OCI-LY3 (cell line): ENCODE measurements around the gene PBRM1.

Experiments
- H2AFZ ChIP-seq: fragments of 200-600, 300-600 bp; shearing (Covaris generic); 2 replicates; pipeline ENCODE4 v1.6.0; 2014; ENCODE audit warnings: antibody characterized with exemption, low read depth, low read length
- H3K27ac ChIP-seq: fragments of 200-600, 300-600 bp; sonication (generic); 2 replicates; pipeline ENCODE4 v1.5.1; 2014; ENCODE audit warnings: mild to moderate bottlenecking, low read length, moderate library complexity, mixed read lengths
- H3K27me3 ChIP-seq: fragments of 200-600, 300-600 bp; sonication (generic); 2 replicates; pipeline ENCODE4 v1.6.1; 2014; ENCODE audit warnings: low read depth, low read length, mixed read lengths
- H3K36me3 ChIP-seq: fragments of 200-600, 300-600 bp; sonication (generic); replicated peaks from 2 replicates; pipeline ENCODE3; 2014; ENCODE audit warnings: low read depth, low read length, mixed read lengths
- H3K4me1 ChIP-seq: fragments of 300-600, 200-600 bp; sonication (generic); 2 replicates; pipeline ENCODE4 v1.6.1; 2014; ENCODE audit warnings: low read length, mixed read lengths
- H3K4me2 ChIP-seq: fragments of 200-600, 300-600 bp; sonication (generic); 2 replicates; pipeline ENCODE4 v1.6.1; 2014; ENCODE audit warnings: low read length, mixed read lengths
- H3K4me3 ChIP-seq: fragments of 300-600, 200-600 bp; sonication (generic); 2 replicates; pipeline ENCODE4 v1.5.1; 2014; ENCODE audit warnings: antibody characterized with exemption, mild to moderate bottlenecking, low read length, moderate library complexity
- H3K79me2 ChIP-seq: fragments of 300-600, 200-600 bp; shearing (Covaris generic); 2 replicates; pipeline ENCODE4 v1.6.1; 2014; ENCODE audit warnings: mild to moderate bottlenecking, low read length, mixed read lengths
- H3K9ac ChIP-seq: fragments of 300-600, 200-600 bp; shearing (Covaris generic); 2 replicates; pipeline ENCODE4 v1.6.0; 2014; ENCODE audit warnings: mild to moderate bottlenecking, low read length, moderate library complexity
- H3K9me3 ChIP-seq: fragments of 200-600, 300-600 bp; shearing (Covaris generic); 2 replicates; pipeline ENCODE4 v1.6.1; 2014; ENCODE audit warnings: low read length, mixed read lengths; ENCODE audit not compliant: insufficient read depth
- H4K20me1 ChIP-seq: fragments of 200-600, 300-600 bp; sonication (generic); 2 replicates; pipeline ENCODE4 v1.6.1; 2016; ENCODE audit warnings: low read length, mixed read lengths; ENCODE audit not compliant: insufficient read depth
- CTCF ChIP-seq: fragments of 200-600, 300-600 bp; sonication (generic); IDR thresholded peaks from 2 replicates; pipeline ENCODE4 v1.5.1; 2014; ENCODE audit warnings: antibody characterized with exemption, low read length, low read depth
- EZH2phosphoT487 ChIP-seq: fragments of 200-600 bp; shearing (Covaris generic); IDR thresholded peaks from 2 replicates; pipeline ENCODE4 v1.6.1; 2018; ENCODE audit warnings: antibody characterized with exemption, mixed run types, low read depth

PBRM1 gene

DNA sequence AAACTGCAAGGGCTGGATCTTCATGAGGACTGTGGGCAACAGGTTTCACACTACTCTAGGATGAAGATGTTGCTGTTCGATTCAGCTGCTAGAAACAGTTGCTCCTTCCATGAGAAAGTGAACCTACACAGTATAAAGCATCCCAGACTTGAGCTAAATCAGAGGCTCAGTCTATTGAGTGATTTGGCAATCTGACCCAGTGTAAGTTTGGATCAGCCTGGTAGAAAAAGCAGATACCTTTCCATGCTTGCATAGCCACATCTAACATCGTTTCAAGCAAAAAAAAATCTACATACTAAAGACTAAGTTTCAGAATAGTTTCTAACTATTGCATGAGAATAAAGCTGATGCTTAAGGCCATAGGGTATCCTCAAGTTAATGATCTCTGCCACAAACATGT is 144.7 kb downstream of the PBRM1 start:
- H3K9ac ChIP-seq = no peak overlapping the region
- no peaks in the 10 kb centered on the region for H3K9me3 ChIP-seq
- peaks cover 10% of the 10 kb centered on the region for H3K4me1 ChIP-seq
- TF ChIP-seq CTCF (no peak), EZH2phosphoT487 (no peak)
- no peak overlapping the region for H3K4me3 ChIP-seq
- no peaks in the 10 kb centered on the region for H3K27me3 ChIP-seq
- no peak overlapping the region for H2AFZ ChIP-seq
- peaks cover 59% of the 10 kb centered on the region for H3K79me2 ChIP-seq
- H4K20me1 ChIP-seq = peaks cover 8% of the 10 kb centered on the region
- no peak overlapping the region for H3K4me2 ChIP-seq
- H3K27ac ChIP-seq = no peak overlapping the region
- H3K36me3 ChIP-seq = peaks cover 25% of the 10 kb centered on the region

DNA sequence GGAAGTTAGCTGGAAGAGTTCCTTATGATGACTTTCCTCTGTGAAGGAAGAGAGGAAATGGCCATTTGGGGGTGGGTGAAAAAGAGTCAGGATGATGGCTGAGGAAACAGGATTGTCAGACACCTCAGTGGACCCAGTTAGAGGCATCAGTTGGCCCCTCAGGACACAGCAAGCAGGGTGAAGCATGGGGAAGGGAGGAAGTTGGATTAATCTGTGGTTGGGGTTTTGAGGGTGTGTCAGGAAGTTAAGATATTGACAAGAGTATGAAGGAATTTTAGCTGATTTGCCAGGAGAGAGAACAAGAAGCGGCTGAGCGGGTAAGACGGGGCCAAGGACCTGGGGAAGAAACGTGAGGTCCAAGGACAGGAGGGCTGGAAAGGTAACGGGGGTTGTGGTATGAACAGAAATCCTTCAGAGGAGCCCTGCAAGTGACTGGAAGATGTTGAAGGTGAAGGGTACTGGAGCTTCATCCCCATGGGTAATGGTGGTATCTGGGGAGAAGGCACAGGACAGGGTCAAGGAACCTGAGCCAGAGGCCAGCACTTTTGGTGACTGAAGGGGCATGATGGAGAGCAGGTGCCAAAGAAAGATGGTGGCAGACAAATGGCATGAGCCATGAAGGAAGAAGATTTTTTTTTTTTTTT is 146.6 kb downstream of the PBRM1 start:
- Histone ChIP-seq H3K36me3 (peaks cover 19% of the 10 kb centered on the region), H3K79me2 (peaks cover 59% of the 10 kb centered on the region), H2AFZ (no peak overlapping the region), H3K9me3 (no peaks in the 10 kb centered on the region), H3K4me3 (no peak overlapping the region), H4K20me1 (peaks cover 8% of the 10 kb centered on the region), H3K9ac (no peak overlapping the region), H3K4me1 (peaks cover 20% of the 10 kb centered on the region), H3K4me2 (no peak overlapping the region), H3K27ac (no peak overlapping the region), H3K27me3 (no peaks in the 10 kb centered on the region)
- no peak for TF ChIP-seq CTCF
- no peak for TF ChIP-seq EZH2phosphoT487

- H3K36me3 ChIP-seq = peaks cover 19% of the 10 kb centered on the region
- H3K4me2 ChIP-seq = peak overlapping the region; percentile 97
- TF ChIP-seq EZH2phosphoT487 (no peak), CTCF (no peak)
- no peak overlapping the region for H3K27ac ChIP-seq
- H3K79me2 ChIP-seq = peaks cover 60% of the 10 kb centered on the region
- no peaks in the 10 kb centered on the region for H3K27me3 ChIP-seq
- H4K20me1 ChIP-seq = peaks cover 8% of the 10 kb centered on the region
- H3K9ac ChIP-seq = peak overlapping the region; percentile 89
- H2AFZ ChIP-seq = no peak overlapping the region
- peak overlapping the region; percentile 84 for H3K4me3 ChIP-seq
- H3K9me3 ChIP-seq = no peaks in the 10 kb centered on the region
- H3K4me1 ChIP-seq = peaks cover 21% of the 10 kb centered on the region
Observed at GRCh38 chr3:52537726-52538421, 147.8 kb downstream of the PBRM1 start.

GRCh38 chr3:52537165-52537620 is 148.5 kb downstream of the PBRM1 start:
- Histone ChIP-seq H3K4me1 (peaks cover 25% of the 10 kb centered on the region), H3K9ac (peak overlapping the region; percentile 89), H3K9me3 (no peaks in the 10 kb centered on the region), H3K79me2 (peaks cover 64% of the 10 kb centered on the region), H2AFZ (peak overlapping the region; percentile 37; the same call in 1 of the 2 replicates), H3K4me2 (peak overlapping the region; percentile 97), H3K4me3 (peak overlapping the region; percentile 84), H3K27me3 (no peaks in the 10 kb centered on the region), H3K27ac (peak overlapping the region; percentile 57), H3K36me3 (peaks cover 19% of the 10 kb centered on the region), H4K20me1 (peaks cover 12% of the 10 kb centered on the region)
- no peak for TF ChIP-seq EZH2phosphoT487
- no peak for TF ChIP-seq CTCF
